Caki2 (cell line): ENCODE data around the gene RHOC. TPM values are rescaled to one million over a fixed set of nuclear protein-coding genes. Genes with fewer than 3 reads are reported as not detected.

Source experiments
- DNase-seq: peaks from one replicate; pipeline ENCODE4 v3.0.0-alpha.2; 2015; ENCODE audit warnings: low read depth
- in situ Hi-C: cut with HindIII; loops from 2 replicates; pipeline ENCODE4 v1.10.0; 2016; ENCODE audit warnings: low sequenced_read_pairs, low pct_unique_long_range_greater_than_20kb, mixed read lengths
- total RNA-seq: library from RNA; depleted of rRNA; stranded (reverse); fragments of >200 nt; shearing (Covaris generic); gene quantifications from 2 replicates; pipeline ENCODE4 v1.2.3, GENCODE V29; 2014; ENCODE audit warnings: low replicate concordance

The RHOC gene
- total RNA-seq, 1 experiment from 2014 or later: 257 TPM

DNA sequence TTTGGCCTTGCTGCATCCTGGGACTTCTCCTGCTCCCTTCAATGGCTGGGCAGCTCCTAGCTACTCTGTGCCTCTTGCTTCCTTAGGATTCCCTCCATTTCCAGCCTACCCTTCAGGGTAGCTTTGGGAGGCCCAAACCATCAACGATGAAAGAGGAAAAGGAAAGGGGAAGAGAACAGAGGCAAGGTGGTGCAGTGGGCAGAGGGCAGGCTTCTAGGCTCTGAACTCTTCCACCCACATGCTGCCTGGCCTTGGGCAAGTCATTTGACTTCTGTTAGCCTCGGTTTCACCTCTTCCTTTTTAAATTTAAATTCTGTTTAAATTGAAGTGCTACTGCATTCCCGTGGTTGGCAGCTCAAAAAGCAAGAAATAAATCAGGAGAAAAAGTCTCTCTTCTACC, 13.9 kb upstream of the RHOC start:
- in situ Hi-C loops: no loop called here
- DNase-seq: no peak

DNA sequence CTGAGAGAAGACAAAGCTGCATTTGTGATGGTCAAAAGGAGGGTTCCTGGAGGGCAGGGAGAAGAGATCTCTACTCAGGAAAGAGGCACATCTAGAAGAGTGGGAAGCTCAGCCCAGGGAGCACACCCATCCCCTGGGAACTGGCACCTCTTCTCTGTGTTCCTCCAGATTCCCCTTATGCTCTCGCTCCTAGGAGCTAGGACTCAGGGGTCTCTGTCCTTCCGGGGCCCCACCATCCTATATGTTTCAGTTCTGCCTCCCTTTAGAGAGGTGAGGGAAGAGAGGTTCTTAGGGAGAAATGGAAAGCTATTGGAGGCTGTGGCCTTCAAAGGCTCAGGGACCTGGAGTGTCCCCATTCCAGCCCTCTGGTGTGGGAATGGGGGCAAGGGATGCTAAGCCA, 12.8 kb upstream of the RHOC start:
- in situ Hi-C loops: no loop called here
- no peak for DNase-seq

DNA sequence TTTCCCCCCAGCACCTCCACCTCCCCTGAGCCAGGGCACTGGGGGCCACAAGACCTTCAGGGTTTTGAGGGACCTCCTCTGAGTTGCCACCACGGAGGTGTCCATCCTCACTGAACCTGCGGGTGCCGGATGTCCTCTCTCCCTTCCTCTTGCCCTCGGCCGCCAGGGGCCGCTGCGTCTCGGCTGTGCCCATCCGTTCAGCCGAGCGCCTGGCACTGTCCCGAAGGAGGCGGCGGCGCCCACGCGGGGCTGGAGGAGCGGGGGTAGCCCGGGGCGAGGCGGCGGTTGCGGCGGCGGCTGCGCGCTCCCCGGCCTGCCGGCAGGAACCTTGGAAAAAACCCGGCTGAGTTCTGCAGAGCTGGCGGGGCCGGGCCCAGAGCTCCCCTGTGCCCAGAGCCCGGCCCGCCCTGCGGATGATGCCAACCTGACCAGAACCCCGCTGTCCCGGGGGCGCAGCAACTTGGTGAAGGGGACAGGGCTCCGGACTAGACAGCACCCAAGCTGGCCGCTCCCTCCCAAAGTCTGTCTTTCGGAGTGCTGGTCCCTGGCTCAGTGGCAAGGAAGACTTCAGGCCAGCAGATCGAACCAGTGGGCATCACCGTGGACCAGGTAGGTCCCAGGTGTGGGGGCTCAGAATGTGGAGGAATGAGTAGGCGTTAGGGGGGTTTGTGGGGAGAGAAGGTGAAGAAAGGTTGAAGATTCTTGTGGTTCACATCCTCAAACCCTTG, 11.9 kb upstream of the RHOC start:
- peak; percentile 56 for DNase-seq
- in situ Hi-C loops: no loop called here

DNA sequence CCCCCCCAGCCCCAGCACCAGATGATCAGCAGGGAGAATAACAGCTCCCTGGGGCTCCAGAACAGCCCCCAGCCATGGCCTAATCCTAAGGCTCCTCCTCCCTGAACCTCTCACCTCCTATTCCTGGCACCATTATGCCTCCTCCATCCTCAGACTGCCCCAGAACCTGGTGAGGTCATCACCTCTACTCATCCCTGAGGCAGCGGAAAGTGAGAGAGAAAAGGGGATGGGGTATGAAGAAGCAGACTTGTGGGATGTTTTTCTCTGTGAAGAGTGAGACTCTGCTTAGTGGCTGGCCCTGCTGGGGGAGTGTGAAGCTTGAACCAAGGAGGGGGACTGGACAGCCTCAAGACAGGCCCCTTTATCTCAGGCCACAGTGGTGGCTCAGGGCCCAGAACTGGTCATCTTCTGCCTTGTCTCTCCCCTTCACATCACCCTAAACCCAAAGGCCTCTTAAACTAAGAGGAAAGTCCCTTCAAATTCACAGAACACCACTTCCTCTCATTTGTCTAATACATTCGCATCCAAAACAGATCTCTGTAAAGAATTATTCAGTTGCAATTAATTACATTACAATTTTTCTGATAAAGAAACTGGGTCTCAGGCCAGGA, 10.4 kb upstream of the RHOC start:
- no peak for DNase-seq
- in situ Hi-C loops: no loop called here

DNA sequence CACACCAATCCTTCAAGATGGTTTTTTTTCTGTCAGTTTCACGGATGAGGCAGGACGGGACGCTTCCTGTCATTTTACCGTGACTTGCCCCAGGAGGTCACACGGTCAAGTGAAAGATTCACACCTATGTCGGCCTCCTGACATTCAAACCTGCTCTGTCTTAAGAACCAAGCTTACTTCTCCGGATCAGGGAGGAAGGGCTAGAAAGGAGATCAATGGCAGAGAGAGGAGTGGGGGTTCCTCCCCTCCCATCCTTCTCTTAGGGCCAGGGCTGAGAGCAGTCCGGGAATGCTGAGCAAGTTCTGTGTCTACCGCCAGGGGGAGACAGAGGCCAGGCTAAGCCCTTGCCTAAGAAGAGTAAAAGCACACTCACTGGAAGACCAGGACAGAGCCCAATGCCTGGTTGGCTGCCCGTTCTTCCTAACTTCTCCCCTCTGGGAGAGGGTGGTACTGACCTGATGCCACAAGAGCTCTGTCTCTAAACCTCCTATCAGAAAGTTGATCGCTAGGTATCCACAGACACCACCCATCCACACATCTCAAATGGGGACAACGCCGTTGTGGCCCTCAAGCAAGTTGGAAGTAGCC, 9.3 kb upstream of the RHOC start:
- in situ Hi-C loops: no loop called here

DNA sequence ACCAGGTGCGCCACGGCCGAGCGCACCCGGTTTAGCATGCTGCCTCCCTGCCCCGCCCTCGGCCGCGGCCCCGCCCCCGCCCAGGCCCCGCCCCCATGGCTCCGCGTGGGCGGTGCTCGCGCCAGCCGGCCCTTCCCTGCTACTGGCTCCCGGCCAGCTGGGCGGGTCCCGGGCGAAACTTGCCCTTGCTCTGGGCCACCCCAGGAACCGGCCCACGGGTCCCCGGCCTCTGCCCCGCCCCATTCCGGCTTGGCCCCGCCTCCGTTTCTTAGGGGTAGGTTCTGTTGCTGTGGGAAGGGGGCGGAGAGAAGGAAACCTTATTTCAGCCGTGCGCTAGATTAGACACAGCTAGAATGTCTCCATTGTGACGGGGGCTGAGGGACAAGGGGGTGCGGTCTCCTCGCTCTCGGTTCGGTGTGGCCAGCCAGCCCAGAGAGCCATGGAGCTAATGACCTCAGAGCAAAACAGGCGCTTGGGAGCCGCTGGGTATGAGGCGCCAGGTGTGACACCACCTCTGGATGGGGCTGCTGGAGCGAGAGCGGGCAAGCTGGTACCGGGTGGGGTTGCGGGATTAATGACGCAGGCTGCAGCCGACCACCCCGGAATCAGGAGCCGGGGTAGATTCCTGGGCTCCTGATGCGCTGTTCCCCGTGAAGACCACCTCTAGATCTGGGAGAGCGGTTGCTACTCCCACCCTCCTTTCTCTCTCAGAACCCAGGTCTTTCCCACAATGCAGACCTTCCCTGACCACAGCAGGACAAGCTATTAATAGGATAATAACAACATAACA, 8.5 kb upstream of the RHOC start, which contains the start of gene PPM1J:
PPM1J (minus strand) TSS at position 69 of the 790 bp plus-strand sequence; CDS start at position 38, 31 bp downstream.
- in situ Hi-C loops: no loop called here
- peak; percentile 92 for DNase-seq

More for the DNA sequence above, 9.3 kb upstream of the RHOC start:
- DNase-seq: peak; percentile 81

DNA sequence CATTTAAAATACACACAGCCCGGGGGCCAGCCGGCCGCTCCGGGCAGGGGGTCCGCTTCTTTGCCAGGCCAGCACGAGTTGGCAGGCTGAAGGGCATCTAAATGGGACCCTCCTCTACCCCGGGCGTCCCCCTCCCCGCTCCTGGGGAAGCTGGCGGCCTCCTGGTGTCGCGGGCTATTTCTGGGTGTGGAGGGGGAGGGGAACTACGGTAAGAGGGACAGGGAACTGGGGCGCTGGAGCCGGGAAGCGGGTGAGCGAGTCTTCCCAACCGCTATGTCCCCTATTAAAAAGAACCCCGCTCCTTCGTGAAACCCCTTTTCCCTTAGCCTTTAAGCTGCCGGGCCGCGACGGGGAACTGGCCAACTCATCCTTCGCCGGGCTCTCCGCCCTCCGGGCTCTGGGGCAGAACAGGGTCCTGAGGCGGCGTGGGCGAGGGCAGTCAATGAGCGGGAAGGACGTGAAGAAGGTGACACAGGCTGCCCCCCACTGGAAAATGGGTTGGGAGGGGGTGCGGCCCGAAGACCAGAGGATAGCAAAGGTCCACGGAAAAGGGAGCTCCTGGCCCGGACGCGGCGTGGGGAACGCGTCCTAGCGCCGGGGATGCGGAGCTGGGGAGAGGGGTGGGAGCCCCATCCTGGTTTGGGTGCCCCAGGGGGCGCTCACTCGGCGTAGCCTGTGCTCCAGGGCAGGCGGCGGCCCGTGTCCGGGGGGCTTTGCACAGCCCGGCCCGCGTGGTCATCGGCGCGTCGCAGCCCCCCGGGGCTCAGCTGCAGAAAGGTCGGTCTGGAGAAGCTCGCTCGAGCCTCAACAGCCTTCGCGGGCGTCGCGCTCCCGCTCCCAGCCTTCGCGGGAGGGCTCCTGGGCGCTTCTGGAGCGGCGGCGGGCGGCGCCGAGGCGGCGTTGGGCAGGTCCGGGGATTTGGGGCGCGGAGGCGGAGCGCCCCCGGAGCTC, 7.7 kb upstream of the RHOC start:
- DNase-seq: peak; percentile 47
- in situ Hi-C loops: no loop called here

DNA sequence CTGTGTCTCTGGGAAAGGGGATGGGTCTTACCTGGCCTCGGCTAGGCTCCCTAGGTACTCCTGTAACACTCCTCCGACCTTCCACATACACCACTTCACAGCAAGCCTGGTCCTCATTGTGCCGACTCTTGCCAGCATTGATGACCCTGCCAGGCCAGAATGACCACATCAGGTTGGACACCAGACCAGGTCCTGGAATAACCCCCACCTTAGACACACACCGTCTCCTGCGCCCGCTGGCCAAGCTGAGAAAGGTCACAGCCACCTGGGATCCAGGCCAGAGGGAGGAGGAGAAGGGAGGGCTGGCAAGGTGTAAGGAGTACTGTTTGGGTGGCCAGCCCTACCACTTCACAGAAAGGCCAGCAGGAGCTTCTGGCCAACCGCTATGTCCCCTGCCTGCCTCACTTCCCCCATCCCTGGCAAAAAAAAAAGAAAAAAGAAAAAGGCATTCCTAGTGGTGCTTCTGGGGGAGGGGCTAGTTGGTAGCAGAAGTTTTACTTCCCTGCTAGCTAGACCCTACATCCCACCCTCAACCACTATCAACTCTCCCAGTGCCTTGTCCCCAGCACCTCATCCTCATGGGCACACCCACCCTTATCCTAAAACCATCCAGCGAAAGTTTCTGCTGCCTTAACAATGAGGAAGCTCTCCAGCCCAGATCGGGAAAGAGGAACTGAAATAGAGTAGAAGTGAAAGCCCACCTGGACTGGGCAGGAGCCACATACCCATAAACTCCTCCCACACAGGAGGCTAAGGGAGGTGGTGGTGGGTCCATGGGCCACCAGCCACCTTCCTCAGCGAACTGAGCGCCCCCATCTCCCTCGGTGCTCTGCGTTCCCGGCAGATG, 6.8 kb upstream of the RHOC start:
- in situ Hi-C loops: no loop called here
- no peak for DNase-seq

DNA sequence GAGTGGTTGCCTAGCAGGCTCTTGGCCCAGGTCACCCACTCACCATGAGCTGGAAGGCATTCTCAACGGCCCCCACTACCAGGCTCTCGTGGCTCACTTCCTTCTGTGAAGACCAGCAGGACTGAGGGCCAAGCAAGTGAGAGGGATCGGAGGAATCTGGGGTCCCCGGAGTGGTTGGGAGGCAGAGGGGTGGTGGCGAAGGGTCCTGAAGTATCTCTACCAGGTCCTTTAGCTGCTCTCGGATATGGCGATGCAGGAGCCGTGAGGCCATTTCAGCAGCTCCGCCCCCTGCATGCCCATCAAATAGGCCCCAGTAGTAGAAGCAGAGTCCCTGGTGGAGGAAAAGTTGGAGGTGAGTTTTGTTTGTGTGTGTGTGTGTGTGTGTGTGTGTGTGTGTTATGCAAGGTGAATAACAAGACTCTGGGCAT, 5.8 kb upstream of the RHOC start:
- in situ Hi-C loops: no loop called here
- no peak for DNase-seq

DNA sequence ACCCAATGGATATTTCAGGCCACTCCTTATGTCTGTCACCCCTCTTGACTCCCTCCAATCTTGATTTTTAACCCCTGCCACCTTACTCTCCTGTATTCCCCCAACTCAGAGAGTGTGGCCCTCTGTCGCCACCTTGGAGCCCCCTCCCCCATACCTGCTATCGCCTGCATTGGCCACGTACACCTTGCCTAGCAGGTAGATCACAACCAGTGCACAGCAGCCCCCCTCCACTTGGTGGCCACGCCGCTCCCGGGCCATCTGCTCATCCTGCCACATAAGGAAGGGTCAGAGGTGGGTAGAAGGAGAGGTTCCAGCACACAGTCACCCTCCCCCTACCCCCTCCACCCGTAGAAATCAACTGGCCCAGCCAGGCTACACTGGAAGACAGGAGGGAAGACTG, 5.3 kb upstream of the RHOC start:
- in situ Hi-C loops: no loop called here
- DNase-seq: no peak

DNA sequence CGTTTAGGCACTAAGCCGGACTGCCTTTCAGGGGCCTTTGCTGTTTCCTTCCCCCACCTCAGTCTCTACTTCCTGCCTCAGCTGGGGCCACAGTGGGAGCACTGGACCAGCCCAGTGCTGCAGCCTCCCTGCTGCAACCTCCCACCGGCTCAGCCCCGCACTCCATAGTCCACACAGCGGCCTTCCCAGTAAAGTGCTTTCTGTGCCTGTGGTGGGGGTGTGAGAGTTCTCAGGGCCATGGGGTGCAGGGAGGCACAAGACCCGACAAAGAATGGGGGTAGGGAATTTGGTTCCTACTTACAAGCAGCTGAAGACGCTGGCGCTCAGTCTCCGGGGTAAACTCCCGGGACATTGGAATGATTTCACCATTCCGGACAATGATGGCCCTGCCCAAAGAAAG, 4.7 kb upstream of the RHOC start:
- no peak for DNase-seq
- in situ Hi-C loops: no loop called here

DNA sequence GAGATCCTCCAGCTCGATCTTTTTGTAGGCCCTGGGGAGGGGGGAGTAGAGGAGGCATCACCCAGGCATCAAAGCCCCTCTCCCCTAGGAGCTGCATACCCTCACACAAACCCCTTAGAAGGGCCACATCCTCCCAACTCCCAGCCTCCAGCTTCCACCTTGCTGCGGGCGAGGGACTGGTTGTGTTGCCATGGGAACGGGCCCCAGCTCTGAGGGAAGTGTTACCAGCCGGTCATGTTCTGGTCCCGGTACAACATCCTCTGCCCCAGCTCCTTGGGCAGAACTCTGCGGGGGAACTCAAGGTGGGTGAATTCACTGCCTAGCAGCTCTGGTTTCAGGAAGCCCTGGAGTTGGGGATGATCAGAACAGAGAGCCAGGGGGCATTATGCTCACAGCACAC, 4.1 kb upstream of the RHOC start:
- in situ Hi-C loops: no loop called here
- DNase-seq: no peak

DNA sequence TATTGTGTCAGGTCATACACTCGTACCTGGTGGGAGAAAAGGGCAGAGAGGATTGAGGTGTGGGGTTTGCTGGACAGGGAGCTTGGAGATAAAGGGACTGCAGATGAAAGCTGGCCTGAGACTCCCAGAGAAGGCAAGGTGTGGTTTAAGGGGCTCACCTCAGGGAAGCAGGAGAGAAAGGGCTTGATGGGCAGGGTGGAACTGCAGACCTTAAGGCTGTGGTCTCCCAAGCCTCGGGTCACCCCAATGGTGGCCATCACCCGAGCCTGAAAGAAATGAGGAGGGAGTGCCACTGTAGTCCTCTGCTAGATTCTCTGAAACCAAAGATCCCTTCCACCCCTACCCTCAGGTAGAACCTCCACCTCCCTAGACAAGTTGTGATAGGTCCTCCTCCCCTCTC, 3.7 kb upstream of the RHOC start:
- DNase-seq: no peak
- in situ Hi-C loops: no loop called here

DNA sequence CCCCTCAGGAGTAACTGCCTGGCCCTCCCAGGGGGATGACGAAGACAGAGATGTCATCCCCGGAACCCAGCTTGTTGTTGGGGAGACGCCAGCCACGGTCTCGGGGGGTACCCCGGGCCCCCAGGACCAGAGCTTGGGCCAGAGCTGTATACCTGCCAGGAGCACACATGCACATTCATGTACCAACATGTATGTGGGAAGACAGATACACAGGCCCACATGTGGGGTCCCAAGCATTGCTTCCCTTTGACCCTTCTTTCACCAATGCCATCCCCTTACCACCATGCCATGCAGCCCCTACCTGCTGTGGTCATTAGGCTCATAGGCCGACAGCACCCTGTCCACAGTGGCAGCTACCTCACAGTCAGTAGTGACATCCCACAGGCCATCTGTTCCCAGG, 3.2 kb upstream of the RHOC start:
- in situ Hi-C loops: no loop called here
- DNase-seq: no peak

DNA sequence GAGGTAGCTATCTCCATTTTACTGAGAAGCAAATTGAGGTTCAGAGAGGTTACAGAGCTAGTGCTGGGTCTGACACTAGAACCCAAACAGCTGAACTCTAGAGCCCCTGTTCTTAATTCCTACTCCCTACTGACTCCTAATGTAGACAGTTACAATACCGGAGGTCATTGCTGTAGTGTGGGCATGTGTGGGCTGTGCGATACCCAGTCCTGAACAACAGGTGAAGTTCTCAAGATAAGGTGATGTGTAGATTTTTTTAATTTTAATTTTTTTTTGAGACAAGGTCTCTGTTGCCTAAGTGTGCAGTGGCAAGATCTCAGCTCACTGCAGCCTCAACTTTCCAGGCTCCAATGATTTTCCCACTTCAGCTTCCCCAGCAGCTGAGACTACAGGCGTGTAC, 1.6 kb upstream of the RHOC start:
- in situ Hi-C loops: no loop called here
- DNase-seq: no peak

DNA sequence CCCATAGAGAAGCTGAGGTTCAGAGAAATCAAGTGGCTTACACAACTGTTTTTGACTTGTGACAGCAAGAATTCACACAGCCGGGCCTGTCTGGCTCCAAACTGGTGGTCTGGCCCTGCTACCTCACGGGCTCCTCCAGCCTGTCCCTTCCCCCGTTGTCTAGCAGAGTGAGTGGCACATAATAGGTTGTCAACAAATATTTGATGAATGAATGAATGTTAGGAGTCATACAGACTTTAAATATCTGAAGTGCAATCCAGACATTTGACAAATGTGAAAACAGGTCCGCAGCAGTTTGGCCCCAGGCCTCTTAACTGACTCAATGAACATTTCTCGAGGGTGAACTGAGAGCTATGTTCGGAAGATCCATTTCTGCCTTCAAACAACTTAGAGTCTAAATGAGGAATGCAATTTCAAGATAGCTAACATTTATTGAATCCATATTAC, 1.1 kb upstream of the RHOC start:
- in situ Hi-C loops: no loop called here
- no peak for DNase-seq
